22Rv1 (cell line): Measurements from ENCODE around the gene ARFGAP1.

ENCODE experiments used
- H3K27ac ChIP-seq: fragments of 450-650 bp; 2 replicates; pipeline ENCODE4 v1.5.1; 2017
- ZFX ChIP-seq: fragments of 450-650 bp; IDR thresholded peaks from 2 replicates; pipeline ENCODE4 v1.6.1; 2017; ENCODE audit warnings: antibody characterized with exemption, borderline replicate concordance
- TF ChIP-seq, protein P1 (sequence below): fragments of 450-650 bp; IDR thresholded peaks from 2 replicates; pipeline ENCODE4 v1.5.1; 2017; ENCODE audit warnings: mild to moderate bottlenecking

The ARFGAP1 gene

DNA sequence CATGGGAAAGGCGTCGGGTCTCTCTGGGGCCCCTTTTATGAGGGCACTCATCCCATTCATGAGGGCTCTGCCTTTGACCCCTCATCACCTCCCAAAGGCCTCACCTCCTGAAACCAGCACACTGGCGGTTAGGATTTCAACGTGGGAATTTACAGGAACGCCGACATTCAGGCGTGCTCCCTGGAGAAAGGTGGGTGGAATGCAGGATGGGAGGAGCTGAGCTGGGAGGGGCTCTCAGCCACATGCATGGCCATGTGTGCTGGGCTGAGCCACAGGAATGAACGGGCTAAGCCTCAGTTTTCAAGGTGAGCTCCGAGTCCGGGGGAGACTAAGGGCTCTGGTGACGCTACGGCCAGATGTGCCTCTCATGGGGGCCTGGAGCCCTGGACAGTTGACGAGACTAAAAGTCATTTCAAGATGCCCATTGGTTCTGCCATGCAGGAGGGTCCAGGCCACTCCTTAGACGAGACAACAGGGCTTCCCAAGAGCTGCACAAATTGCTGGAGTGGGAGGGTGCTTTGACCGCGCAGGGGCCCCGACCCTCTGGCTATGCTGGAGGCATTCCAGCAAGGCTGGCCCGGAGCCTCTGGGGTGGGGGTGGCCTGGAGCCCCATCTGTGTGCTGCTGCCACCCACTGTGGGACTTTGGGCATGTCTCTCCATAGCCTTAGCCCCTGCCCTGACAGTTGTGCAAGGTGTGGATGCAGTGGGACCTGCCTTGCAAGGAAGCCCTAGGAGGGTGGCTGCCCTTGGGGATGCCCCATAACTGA is 3.8 kb upstream of the ARFGAP1 start:
- no peak overlapping the region for H3K27ac ChIP-seq
- TF ChIP-seq ZFX, result no peak
- TF ChIP-seq, protein P1, sequence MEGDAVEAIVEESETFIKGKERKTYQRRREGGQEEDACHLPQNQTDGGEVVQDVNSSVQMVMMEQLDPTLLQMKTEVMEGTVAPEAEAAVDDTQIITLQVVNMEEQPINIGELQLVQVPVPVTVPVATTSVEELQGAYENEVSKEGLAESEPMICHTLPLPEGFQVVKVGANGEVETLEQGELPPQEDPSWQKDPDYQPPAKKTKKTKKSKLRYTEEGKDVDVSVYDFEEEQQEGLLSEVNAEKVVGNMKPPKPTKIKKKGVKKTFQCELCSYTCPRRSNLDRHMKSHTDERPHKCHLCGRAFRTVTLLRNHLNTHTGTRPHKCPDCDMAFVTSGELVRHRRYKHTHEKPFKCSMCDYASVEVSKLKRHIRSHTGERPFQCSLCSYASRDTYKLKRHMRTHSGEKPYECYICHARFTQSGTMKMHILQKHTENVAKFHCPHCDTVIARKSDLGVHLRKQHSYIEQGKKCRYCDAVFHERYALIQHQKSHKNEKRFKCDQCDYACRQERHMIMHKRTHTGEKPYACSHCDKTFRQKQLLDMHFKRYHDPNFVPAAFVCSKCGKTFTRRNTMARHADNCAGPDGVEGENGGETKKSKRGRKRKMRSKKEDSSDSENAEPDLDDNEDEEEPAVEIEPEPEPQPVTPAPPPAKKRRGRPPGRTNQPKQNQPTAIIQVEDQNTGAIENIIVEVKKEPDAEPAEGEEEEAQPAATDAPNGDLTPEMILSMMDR, result no peak

DNA sequence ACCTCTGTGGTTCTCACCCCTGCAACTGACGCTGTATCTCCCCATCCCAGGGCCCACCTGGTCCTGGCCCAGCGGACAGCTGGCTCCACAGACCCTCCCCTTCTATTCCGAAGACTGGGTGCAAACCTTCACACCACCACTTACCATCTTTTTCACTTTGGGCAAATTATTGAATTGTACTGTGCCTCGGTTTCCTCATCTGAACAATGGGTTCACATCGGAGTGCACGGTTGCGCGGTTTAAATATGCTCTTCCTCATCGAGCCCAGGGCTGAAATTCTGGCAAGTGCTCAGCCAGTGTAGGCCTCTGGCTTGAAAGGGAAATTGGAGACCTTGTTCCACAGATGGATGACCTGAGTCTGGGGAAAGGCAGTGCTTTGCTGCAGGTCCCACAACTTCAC is 2.9 kb upstream of the ARFGAP1 start:
- no peak overlapping the region for H3K27ac ChIP-seq
- no peak for TF ChIP-seq ZFX
- TF ChIP-seq, protein P1, result no peak

GRCh38 chr20:63270606-63271325 is 1.8 kb upstream of the ARFGAP1 start:
- TF ChIP-seq ZFX, result no peak
- TF ChIP-seq, protein P1, result no peak
- H3K27ac ChIP-seq, result no peak overlapping the region

GRCh38 chr20:63273059-63273579 is 506 bp downstream of the ARFGAP1 start:
- TF ChIP-seq, protein P1, result no peak
- TF ChIP-seq ZFX, result no peak
- H3K27ac ChIP-seq, result peak overlapping the region; percentile 61

DNA sequence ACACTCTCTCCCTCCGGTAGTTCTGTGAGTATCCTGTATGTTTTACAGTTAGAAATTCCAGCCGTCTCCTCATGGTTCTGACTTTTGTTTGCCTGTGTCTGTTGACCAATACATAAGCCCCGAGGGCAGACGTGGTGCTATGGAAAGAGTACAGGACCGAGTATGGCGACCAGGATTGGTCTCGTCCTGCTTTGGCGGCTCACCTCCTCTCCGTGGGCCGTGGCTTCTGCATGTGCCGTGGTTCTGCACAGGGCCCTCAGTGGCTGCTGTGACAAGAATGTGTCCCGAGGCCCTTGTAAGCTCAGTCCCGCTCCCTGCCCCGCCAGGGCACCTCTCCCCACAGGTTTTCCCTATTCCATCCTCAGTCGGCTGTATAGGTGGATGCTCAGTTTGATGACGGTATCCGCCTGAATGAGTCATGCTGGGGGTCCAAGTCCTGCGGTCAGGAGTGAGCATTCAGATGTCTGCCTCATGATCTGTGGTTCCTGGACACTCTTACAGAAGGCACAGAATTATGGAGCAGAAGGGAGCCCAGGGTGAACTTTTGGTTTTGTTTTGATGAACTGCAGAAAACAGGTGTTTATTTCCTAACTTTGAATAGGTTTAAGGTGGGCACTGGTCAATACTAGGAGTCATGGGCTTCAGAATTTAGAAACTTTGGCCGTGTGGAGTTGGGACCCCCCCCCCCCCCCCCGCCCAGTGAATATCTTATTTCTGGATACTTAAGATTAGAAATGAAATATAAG is 1.2 kb downstream of the ARFGAP1 start:
- H3K27ac ChIP-seq, result peak overlapping the region; percentile 61
- TF ChIP-seq, protein P1, result no peak
- no peak for TF ChIP-seq ZFX

DNA sequence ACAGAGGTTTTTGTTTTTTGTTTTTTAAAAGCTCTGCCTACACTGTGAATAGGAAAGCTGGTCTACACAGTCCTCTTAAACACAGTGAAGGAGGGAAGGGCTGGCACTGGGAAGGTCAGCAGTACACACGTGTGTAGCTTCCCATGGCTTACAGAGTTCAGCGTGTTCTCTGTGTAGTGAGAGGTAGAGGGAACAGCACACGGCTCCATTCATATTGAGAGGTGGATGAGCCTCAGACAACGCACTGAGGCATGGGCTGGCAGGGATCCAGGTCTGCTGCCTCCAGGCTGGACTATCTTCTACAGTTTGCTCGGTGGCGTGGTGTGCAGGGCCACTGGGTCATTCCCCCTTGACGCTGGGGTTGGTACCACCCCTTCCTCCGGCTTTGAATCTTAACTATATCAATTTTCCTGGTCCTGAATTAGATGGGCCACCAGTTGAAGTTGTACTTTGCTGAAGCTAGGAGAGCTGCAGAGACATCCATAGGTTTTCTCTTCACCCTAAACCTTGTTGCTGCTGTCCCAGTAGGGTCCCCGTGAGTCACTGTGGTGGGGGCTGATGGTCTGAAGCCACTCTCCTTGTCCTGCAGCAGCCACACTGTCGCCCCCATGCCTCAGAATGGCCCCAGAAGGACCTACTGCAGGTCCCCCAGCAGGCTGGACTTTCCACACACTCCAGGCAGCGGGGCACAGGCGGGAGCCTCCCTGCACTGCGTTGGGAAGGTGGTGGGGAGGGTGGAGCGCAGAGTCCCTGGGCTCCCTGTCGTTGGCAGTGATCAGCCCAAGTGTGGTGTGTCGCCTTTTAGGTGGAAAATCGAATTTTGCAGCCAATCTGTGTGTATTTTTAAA is 2.0 kb downstream of the ARFGAP1 start:
- TF ChIP-seq, protein P1, result no peak
- TF ChIP-seq ZFX, result no peak
- no peak overlapping the region for H3K27ac ChIP-seq
